ENCODE measurements around the gene CCDC157.

The CCDC157 gene

DNA sequence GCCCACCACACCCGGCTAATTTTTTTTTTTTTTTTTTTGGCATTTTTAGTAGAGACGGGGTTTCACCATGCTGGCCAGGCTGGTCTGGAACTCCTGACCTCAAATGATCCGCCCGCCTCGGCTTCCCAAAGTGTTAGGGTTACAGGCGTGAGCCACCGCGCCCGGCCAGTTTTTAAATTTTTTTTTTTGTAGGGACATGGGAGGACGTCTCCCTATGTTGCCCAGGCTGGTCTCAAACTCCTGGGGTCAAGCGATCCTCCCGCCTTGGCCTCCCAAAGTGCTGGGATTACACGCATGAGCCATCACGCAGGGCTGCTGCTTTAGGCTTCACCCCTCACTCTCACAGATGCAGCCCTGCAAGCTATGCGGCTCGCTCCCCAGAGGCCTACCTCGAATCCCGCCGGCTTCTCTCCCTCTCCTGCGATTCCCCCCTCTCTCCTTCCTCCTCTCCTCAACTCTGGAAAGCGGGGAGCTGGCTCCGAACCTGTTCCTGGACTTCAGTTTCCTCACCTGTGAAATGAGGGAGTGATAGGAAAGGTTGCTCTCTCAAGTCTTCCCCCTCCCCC is 926 bp downstream of the CCDC157 start:
- DNase-seq, result no peak

GRCh38 chr22:30358541-30358940 is 1.7 kb downstream of the CCDC157 start:
- no peak for DNase-seq

- DNase-seq, result no peak
These were observed 5.3 kb downstream of the CCDC157 start for GRCh38 chr22:30361916-30362650.

DNA sequence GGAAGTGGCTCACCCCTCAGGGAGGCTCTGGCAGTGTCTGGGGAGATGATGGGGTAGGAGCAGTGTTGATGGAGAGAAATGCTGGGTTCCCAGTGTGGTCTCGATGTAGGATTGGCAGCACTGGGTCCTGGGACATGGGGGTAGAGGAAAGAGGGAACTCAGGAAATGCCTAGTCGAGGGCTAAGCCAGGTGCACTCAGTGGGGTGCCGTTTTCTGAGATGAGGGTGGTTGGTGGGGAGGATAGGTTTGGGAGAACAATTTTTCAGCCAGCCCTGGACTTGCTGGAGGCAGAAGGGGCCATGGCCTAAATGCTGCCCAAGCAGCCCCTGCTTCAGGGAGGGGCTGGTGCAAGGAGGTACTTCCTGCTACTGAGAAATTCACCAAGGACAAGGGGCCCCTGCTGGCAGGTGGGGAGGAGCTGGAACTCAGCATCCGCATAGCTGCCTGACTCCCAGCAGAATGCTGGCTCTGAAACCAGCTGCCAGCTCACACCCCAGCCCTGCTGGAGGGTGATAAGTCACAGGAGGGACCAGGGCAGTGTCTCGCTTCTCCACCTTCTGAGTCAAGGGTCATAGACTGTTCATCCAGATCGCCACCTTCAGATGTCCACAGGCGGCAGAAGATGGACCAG is 6.0 kb downstream of the CCDC157 start:
- no peak for DNase-seq

DNA sequence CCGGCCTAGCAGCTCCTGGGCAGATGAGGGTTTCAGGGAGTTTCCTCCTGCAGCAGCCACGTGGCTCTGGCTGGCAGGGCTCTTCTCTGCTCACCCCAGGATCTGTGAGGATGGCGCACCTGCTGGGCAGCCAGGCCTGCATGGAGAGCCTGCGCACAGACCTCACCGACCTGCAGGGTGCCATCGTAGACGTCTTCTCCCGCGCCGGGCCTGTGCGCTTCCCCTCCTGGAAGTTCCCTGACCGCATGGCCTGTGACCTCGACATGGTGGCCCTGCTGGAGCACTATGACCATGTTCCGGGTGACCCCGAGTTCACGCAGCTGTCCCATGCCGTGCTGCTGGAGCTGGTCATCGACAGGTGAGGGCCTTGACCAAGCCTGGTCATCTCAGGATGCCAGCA is 9.1 kb downstream of the CCDC157 start:
- DNase-seq, result no peak

GRCh38 chr22:30368420-30368819 is 11.6 kb downstream of the CCDC157 start:
- no peak for DNase-seq

GRCh38 chr22:30370641-30371230 is 13.9 kb downstream of the CCDC157 start:
- no peak for DNase-seq

DNA sequence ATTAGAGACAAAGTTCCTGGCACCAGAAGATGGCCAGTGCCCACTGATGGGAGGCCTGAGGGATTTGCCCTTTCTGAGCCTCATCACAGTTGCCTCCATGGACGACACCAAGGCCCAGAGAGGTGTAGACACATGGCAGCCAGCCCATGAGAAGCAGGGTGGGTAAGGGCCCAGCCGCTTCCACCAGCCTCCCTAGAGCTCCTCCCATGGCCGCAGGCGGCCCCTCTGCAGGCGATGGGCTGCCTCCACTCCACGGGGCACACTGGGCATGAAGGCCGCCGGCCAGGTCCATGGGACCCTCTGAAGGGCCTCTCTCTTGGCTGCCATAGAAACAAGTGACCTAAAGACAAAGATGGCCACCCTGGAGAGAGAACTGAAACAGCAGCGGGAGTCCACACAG is 14.5 kb downstream of the CCDC157 start:
- no peak for DNase-seq

DNA sequence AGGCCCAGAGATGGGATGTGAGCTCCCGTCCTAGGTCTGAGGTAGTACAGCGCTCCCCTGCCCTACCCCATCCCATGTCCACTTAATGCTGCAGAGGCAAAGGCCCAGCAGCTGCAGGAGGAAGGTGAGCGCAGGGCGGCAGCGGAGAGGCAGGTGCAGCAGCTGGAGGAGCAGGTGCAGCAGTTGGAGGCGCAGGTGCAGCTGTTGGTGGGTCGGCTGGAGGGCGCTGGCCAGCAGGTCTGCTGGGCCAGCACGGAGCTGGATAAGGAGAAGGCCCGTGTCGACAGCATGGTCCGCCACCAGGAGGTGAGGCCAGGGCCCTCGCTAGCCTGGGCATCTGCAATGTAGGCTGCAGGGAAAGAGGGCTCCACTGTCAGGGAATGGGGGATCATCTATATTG is 15.2 kb downstream of the CCDC157 start:
- DNase-seq, result no peak

DNA sequence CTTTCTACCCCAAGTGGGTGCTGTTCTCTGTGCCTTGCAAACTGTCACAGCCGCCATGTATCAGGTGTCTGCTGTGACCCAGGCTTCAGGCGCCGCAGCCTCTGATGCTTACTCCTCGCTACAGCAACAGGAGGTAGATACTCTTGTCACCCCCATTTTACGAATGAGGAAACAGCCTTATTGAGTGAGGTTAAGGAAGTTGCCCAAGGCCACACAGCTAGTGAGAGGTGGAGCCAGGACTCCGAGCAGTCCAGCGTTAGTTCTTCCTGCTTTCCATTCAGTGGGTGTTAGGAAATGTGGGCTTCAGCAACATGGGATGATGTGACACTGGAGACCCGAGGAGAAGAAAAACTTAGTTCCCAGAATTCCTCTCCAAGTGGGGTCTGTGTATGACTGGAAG is 16.1 kb downstream of the CCDC157 start:
- no peak for DNase-seq

DNA sequence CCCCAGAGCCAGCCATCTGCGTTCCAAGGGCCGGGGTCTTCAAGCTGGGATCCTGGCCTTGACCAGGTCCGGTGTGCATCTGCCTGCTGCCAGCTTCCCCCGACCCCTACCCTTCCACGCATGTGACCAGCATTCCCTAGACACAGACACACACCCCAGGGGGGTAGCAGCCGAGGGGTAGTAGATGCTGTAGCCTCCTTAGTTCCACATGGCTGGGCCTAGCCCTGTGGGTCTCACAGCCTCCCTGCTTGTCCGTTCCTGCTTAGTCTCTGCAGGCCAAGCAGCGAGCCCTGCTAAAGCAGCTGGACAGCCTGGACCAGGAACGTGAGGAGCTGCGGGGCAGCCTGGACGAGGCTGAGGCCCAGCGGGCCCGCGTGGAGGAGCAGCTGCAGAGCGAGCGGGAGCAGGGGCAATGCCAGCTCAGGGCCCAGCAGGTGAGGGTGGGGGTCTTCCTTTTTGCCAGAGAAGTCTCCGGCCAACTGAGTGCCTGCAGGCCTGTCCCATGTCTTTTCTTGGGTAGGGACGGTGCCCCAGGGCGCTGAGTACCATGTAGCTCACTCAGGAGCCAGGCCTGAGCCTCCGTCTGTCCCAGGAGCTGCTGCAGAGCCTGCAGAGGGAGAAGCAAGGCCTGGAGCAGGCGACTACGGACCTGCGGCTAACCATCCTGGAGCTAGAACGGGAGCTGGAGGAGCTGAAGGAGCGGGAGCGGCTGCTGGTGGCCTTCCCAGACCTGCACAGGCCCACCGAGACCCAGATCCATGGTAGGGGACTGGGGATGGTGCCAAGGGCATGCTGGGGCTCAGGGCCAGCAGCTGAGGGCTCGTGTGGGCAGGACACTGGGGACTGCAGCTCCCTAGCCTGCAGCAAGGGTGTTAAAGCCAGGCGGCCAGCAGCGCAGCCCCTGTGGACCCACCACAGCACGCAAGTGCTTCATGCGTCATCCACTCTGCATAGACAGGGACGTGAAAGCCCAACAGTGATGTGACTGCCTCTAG is 16.8 kb downstream of the CCDC157 start:
- no peak for DNase-seq

GRCh38 chr22:30375312-30375849 is 18.6 kb downstream of the CCDC157 start:
- DNase-seq, result no peak

- DNase-seq, result no peak
These were observed 23.2 kb downstream of the CCDC157 start for GRCh38 chr22:30380011-30380410.

- peak; percentile 18 for DNase-seq
These were observed 24.5 kb downstream of the CCDC157 start for GRCh38 chr22:30381264-30381663.

DNA sequence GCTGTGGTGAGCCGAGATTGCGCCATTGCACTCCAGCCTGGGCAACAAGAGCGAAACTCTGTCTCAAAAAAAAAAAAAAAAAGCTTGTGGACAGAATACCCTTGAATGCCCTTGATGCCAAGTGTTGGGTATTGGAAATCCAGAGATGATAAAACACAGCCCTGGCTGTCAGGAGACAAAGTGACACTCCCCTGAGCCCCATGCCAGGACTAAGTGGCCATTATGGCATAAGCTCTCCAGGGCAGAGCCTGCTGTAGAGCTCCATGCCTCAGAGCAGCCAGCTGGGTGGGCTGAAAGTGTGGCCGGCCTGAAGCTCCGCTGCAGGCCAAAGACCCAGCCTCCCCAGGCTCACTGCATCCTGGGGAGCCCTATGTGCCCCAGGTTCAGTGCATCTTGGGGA is 25.5 kb downstream of the CCDC157 start:
- DNase-seq, result no peak

DNA sequence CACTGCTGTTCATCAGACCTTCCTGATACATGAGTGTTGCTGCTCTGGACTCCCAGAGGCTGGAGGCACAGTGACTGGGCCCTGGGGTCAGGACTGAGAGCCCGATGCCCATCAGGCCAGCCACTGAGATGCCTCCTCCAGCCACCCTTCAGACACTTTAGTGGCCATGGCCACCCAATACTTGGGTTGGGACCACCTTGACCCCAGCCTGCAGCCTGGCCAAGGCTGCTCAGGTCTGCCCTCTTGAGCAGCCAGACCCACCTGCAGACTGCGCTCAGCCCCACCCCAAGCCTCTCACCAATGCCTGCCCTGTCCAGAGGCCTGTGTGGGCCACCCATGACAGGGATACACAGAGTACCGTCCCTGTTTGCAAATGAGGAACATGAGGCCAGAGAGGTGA is 26.3 kb downstream of the CCDC157 start:
- DNase-seq, result no peak

DNA sequence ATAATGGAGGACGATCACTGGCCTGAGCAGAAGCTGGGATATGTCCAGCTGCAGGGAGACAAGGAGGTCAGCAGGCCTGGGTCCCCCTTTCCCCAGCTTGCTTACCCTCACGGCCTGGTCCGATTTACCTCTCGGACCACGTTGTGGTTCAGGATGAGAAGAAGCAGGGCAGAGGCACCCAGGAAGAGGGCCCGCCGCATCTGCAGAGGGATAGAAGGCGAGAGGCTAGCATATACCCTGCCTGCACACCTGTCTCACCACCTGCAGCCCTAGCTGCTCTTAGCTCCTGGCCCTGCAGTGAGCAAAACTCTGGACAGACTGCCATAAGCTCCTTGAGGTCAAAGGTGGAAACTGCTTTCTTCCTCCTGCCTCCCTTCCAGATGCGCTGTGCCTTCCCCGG is 29.1 kb downstream of the CCDC157 start:
- DNase-seq, result no peak

GRCh38 chr22:30386608-30386959 is 29.8 kb downstream of the CCDC157 start:
- DNase-seq, result no peak

DNA sequence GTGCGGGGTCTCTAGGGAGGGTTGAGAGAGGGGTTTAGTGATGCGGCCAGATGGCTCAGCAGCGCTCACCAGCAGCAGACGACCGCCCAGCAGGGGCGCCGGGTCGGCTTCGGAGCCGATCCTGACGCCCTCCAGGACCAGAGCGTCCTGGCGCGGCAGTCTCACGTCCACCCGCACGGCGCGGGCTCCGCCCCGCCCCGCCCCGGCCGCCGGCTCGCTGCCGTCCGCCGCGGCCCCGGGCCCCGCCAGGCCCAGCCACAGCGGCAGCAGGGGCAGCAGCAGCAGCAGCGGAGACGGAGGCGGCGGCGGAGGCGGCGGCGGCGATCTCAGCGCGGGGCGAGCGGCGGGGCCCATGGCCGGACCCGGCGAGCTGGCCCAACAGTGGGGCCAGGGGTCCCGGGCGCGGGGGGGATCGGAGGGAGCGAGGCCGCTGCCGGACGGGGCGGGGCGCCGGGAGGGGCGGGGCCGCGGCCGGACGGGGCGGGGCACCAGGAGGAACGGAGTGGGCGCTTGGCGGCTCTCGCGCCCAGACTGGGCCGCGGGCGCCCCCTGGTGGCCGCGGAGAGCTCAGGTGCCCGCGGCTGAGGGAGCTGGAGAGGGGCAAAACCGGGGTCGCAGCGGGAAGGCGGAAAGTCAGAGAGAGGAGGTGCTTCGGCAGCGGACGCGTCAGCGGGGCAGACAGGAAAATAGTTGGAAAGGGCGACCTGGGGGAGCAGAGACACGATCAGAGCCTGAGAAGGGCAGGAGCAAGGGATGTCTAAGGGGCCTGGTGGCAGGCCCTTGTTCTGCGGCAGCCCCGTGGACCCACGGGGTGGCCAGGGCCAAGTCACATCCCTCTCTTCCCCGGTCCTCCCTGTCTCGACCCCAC is 30.4 kb downstream of the CCDC157 start, which contains the start of gene RNF215:
RNF215 (minus strand) TSS at position 452 of the 868 bp plus-strand sequence; CDS start at position 354, 98 bp downstream.
- DNase-seq, result peak; percentile 88

DNA sequence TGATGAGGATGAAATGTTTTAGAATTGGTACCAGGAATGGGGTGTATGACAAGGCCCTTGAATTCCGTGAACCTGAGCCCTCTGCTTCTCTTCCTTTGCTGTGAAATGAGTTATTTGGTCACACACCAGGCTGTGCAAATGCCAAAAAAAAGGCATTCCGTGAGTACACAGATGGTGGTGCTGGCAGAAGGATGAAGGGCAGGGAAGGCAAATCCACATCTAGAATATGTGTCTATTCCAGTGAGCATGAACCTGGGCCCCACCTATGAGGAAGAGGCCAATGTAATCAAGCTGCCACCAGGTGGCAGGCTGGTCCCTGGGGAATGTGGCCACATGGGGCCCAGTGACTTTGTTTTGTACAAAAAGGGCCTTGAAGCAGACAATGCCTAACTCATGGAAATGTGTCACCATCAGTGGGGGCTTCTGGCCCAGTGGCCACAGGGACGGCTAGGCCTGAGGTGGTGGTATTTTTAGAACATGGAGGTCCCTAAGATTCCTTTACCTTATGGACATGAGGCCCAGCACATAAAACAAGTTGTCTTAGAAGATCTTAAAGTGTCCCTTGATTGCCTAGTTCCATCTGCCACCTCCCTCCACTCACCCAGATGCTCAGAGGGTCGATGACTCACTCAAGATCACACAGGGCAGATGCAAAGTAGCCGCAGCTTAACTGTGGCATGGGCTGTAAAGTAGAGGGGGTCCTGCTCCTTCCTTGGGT is 34.3 kb downstream of the CCDC157 start:
- DNase-seq, result peak; percentile 82
